ENCODE results near the gene AKNA. TPM values are rescaled to one million over a fixed set of nuclear protein-coding genes. Genes with fewer than 3 reads are reported as not detected.

The AKNA gene
- total RNA-seq, 1 experiment from 2014 or later, result 20.6 TPM

GRCh38 chr9:114421147-114421546 lies 33.4 kb upstream of the AKNA start (continued):
- TF ChIP-seq CTCF (IDR thresholded peaks at IDR 0.05 in 2 of 3, conservative IDR thresholded peaks at IDR 0.05 in 1 of 3; ENCODE audit: borderline replicate concordance in 1 of 3, insufficient read depth in 1 of 3, low read depth in 2 of 3, low read length in 2 of 3), result no peak
- no peak for TF ChIP-seq SIN3A (IDR thresholded peaks at IDR 0.05; ENCODE audit: low read depth)
- no peak for TF ChIP-seq CBX3 (IDR thresholded peaks at IDR 0.05; ENCODE audit: low read depth)
- no peak for TF ChIP-seq EGR1 (IDR thresholded peaks at IDR 0.05; ENCODE audit: low read depth)

GRCh38 chr9:114419796-114420195 lies 32.0 kb upstream of the AKNA start:
- Histone ChIP-seq H3K36me3 (ENCODE audit: control insufficient read depth in 1 of 2, insufficient read depth in 2 of 2, low read length in 2 of 2) (no peaks in the 10 kb centered on the region), H3K9me2 (ENCODE audit: insufficient read depth) (no peaks in the 10 kb centered on the region), H3K4me1 (ENCODE audit: control insufficient read depth in 1 of 2, insufficient read depth in 2 of 2, low read length in 2 of 2) (no peaks in the 10 kb centered on the region), H3K4me2 (ENCODE audit: low read length) (no peak overlapping the region), H2AFZ (ENCODE audit: low read depth, low read length, poor library complexity, severe bottlenecking) (no peak overlapping the region), H3K79me2 (ENCODE audit: insufficient read depth, low read length) (no peaks in the 10 kb centered on the region), H3K27me3 (ENCODE audit: insufficient read depth, low read length) (no peaks in the 10 kb centered on the region), H3K4me3 (replicated peaks in 1 of 2; ENCODE audit: low read depth in 1 of 2, low read length in 2 of 2) (no peak overlapping the region), H3K9me3 (ENCODE audit: control insufficient read depth in 1 of 2, insufficient read depth in 1 of 2, low read depth in 1 of 2, low read length in 2 of 2) (no peaks in the 10 kb centered on the region), H3K27ac (ENCODE audit: low read depth, low read length) (no peak overlapping the region), H4K20me1 (ENCODE audit: insufficient read depth) (no peaks in the 10 kb centered on the region), H3K9ac (ENCODE audit: low read length) (no peak overlapping the region)
- POLR2A ChIA-PET, result no interaction called here
- RAD21 ChIA-PET (ENCODE audit: low non-redundant PET in 1 of 2, low total read pairs in 2 of 2, uncharacterized antibody in 2 of 2, unreplicated experiment in 2 of 2), result no interaction called here
- no peak for TF ChIP-seq MAX (IDR thresholded peaks at IDR 0.05)
- no peak for TF ChIP-seq CBX3 (IDR thresholded peaks at IDR 0.05; ENCODE audit: low read depth)
- TF ChIP-seq FOSL1 (IDR thresholded peaks at IDR 0.05; ENCODE audit: low read depth), result no peak
- TF ChIP-seq ZFX (IDR thresholded peaks at IDR 0.05), result no peak
- no peak for TF ChIP-seq EGR1 (IDR thresholded peaks at IDR 0.05; ENCODE audit: low read depth)
- TF ChIP-seq CTCF (IDR thresholded peaks at IDR 0.05 in 2 of 3, conservative IDR thresholded peaks at IDR 0.05 in 1 of 3; ENCODE audit: borderline replicate concordance in 1 of 3, insufficient read depth in 1 of 3, low read depth in 2 of 3, low read length in 2 of 3), result no peak
- no peak for TF ChIP-seq SP1 (IDR thresholded peaks at IDR 0.05; ENCODE audit: low read depth)
- TF ChIP-seq EZH2phosphoT487 (IDR thresholded peaks at IDR 0.05; ENCODE audit: borderline replicate concordance), result no peak
- no peak for TF ChIP-seq RAD21 (IDR thresholded peaks at IDR 0.05; ENCODE audit: low read depth)
- no peak for TF ChIP-seq ZBTB33 (IDR thresholded peaks at IDR 0.05; ENCODE audit: extremely low read depth, insufficient replicate concordance, low read length)
- TF ChIP-seq POLR2AphosphoS5 (IDR thresholded peaks at IDR 0.05; ENCODE audit: low read depth, low read length), result no peak
- TF ChIP-seq SRF (IDR thresholded peaks at IDR 0.05; ENCODE audit: low read depth), result no peak
- no peak for TF ChIP-seq ATF3 (IDR thresholded peaks at IDR 0.05)
- no peak for TF ChIP-seq JUND (IDR thresholded peaks at IDR 0.05)
- TF ChIP-seq EZH2 (IDR thresholded peaks at IDR 0.05), result no peak
- intact Hi-C loops (cut with micrococcal nuclease), result no loop called here
- no peak for ATAC-seq
- no peak for DNase-seq (ENCODE audit: low read depth, low spot score)
- BruUV-seq (replicated peaks), result no TSS peak
- CTCF ChIA-PET, result no interaction called here
